GM21825 (cell line): ENCODE results near the gene CYP4Z1.
"Not testable (repeated sequence)": the region's sequence is repeated elsewhere in the genome, so short reads cannot be mapped to it uniquely, and the experiment has no call there.

Source experiments
- ATAC-seq: cut with Tn5 transposase; IDR thresholded peaks from one replicate; pipeline ENCODE4 v1.9.1; 2021; ENCODE audit warnings: mild to moderate bottlenecking, moderate library complexity; ENCODE audit not compliant: unreplicated experiment

The CYP4Z1 gene

GRCh38 chr1:47128221-47128620, 61.2 kb downstream of the CYP4Z1 start:
- no peak for ATAC-seq

GRCh38 chr1:47128854-47129253, 61.8 kb downstream of the CYP4Z1 start:
- not testable (repeated sequence) for ATAC-seq

GRCh38 chr1:47129489-47130230, 62.6 kb downstream of the CYP4Z1 start:
- ATAC-seq: not testable (repeated sequence)

- not testable (repeated sequence) for ATAC-seq
These were observed 65.6 kb downstream of the CYP4Z1 start for GRCh38 chr1:47132665-47133064.

- ATAC-seq: no peak
These were observed 70.2 kb downstream of the CYP4Z1 start, which contains the start of gene CYP4A22 for GRCh38 chr1:47137198-47137597. TSS of gene CYP4A22 (plus strand) at chr1:47137441. CDS start at chr1:47137486, 45 bp downstream.

GRCh38 chr1:47137925-47138615, 71.0 kb downstream of the CYP4Z1 start:
- ATAC-seq: no peak

- ATAC-seq: not testable (repeated sequence)
These were observed 73.3 kb downstream of the CYP4Z1 start for GRCh38 chr1:47140358-47140757.

- ATAC-seq: not testable (repeated sequence)
These were observed 76.6 kb downstream of the CYP4Z1 start for GRCh38 chr1:47143654-47144053.

GRCh38 chr1:47146495-47146894, 79.5 kb downstream of the CYP4Z1 start:
- not testable (repeated sequence) for ATAC-seq

- no peak for ATAC-seq
These were observed 80.2 kb downstream of the CYP4Z1 start for GRCh38 chr1:47147047-47147785.

- not testable (repeated sequence) for ATAC-seq
These were observed 82.1 kb downstream of the CYP4Z1 start for GRCh38 chr1:47149162-47149561.

- ATAC-seq: not testable (repeated sequence)
These were observed 89.4 kb downstream of the CYP4Z1 start for GRCh38 chr1:47156457-47156856.

- not testable (repeated sequence) for ATAC-seq
These were observed 90.9 kb downstream of the CYP4Z1 start for GRCh38 chr1:47157957-47158356.

- no peak for ATAC-seq
These were observed 93.7 kb downstream of the CYP4Z1 start for GRCh38 chr1:47160716-47161115.

- no peak for ATAC-seq
These were observed 94.4 kb downstream of the CYP4Z1 start for GRCh38 chr1:47161298-47162040.

GRCh38 chr1:47164552-47164951, 97.5 kb downstream of the CYP4Z1 start:
- no peak for ATAC-seq
